Panc1 (cell line): ENCODE measurements around the gene IGSF21. TPM values are rescaled to one million over a fixed set of nuclear protein-coding genes. Genes with fewer than 3 reads are reported as not detected.

ENCODE experiments used
- ATAC-seq: fragments of 200-7000 bp; cut with Tn5 transposase; 2 replicates; pipeline ENCODE4 v1.9.1; 2020; ENCODE audit warnings: mild to moderate bottlenecking, moderate library complexity
- BruUV-seq: library from RNA; stranded (reverse); fragments of 400-500 nt; replicated peaks from 2 replicates; lab custom pipeline; 2021; lab: Mats Ljungman, UMichigan
- CTCF ChIA-PET: fragments of 300-600 bp; sonication (Branson Sonifier 250); formaldehyde crosslinking; loops from one replicate; lab custom pipeline; 2022; ENCODE audit warnings: antibody characterized with exemption; lab: Charles Lee
- POLR2A ChIA-PET: fragments of 300-600 bp; sonication (Branson Sonifier 250); formaldehyde crosslinking; loops from one replicate; lab custom pipeline; 2022; ENCODE audit warnings: antibody characterized with exemption; lab: Charles Lee
- DNase-seq: peaks from one replicate; pipeline ENCODE4 v3.0.0-alpha.2; 2010; ENCODE audit warnings: low read depth, low spot score
- H3K27ac ChIP-seq: 2 replicates; pipeline ENCODE4 v1.5.1; 2011; ENCODE audit warnings: mild to moderate bottlenecking, low read length, inconsistent platforms
- H3K27me3 ChIP-seq: fragments of 200-500 bp; sonication (Bioruptor generic); 2 replicates; pipeline ENCODE4 v1.6.0; 2014; ENCODE audit warnings: low read length, inconsistent platforms; ENCODE audit not compliant: control insufficient read depth, insufficient read depth
- H3K36me3 ChIP-seq: fragments of 200-500 bp; sonication (Bioruptor generic); 2 replicates; pipeline ENCODE4 v1.5.1; 2014; ENCODE audit warnings: inconsistent platforms, mild to moderate bottlenecking, low read length, moderate library complexity; ENCODE audit not compliant: control insufficient read depth, insufficient read depth
- H3K4me1 ChIP-seq: 2 replicates; pipeline ENCODE4 v1.5.1; 2011; ENCODE audit warnings: inconsistent platforms, mild to moderate bottlenecking, low read length, moderate library complexity; ENCODE audit not compliant: control insufficient read depth, insufficient read depth
- H3K4me3 ChIP-seq, 2 experiments: 2 replicates each; pipeline ENCODE4 v1.5.1; 2011 to 2012; ENCODE audit warnings: low read depth in 2 of 2, low read length in 2 of 2, mild to moderate bottlenecking in 2 of 2, inconsistent platforms in 1 of 2, moderate library complexity in 1 of 2
- H3K9me3 ChIP-seq: fragments of 200-500 bp; sonication (Bioruptor generic); 2 replicates; pipeline ENCODE4 v1.5.1; 2014; ENCODE audit warnings: low read depth, mild to moderate bottlenecking, inconsistent platforms, low read length, moderate library complexity; ENCODE audit not compliant: control insufficient read depth, insufficient read depth
- POLR2AphosphoS5 ChIP-seq: IDR thresholded peaks from 2 replicates; pipeline ENCODE4 v1.6.1; 2012; ENCODE audit warnings: mild to moderate bottlenecking, low read depth, low read length, moderate library complexity
- SIN3A ChIP-seq: IDR thresholded peaks from 2 replicates; pipeline ENCODE4 v1.6.1; 2012; ENCODE audit warnings: low read depth, mild to moderate bottlenecking, low read length, moderate library complexity, borderline replicate concordance; ENCODE audit not compliant: insufficient read depth
- TCF7L2 ChIP-seq: IDR thresholded peaks from 2 replicates; pipeline ENCODE4 v1.6.1; 2011; ENCODE audit warnings: mild to moderate bottlenecking, low read depth, low read length, inconsistent platforms
- in situ Hi-C: cut with HindIII; loops from 2 replicates; pipeline ENCODE4 v1.10.0; 2016; ENCODE audit warnings: low sequenced_read_pairs, low pct_unique_long_range_greater_than_20kb
- intact Hi-C: fragments of 100-400 bp; cut with micrococcal nuclease; formaldehyde crosslinking; loops from one replicate; pipeline ENCODE4 v1.10.0; 2022; ENCODE audit not compliant: unreplicated experiment
- total RNA-seq: library from RNA; stranded (reverse); gene quantifications from one replicate; pipeline ENCODE4 v1.2.1, GENCODE V29; 2021; ENCODE audit not compliant: unreplicated experiment
- TF ChIP-seq, protein P1 (sequence below): fragments of 450-650 bp; IDR thresholded peaks from 2 replicates; pipeline ENCODE4 v1.5.1; 2017; ENCODE audit warnings: mild to moderate bottlenecking
- TF ChIP-seq, protein P2 (sequence below), 2 experiments: IDR thresholded peaks; 2 replicates each; pipeline ENCODE4 v1.6.1; 2011 to 2012; ENCODE audit warnings: low read depth in 2 of 2, control low read depth in 1 of 2, low read length in 1 of 2, mild to moderate bottlenecking in 1 of 2, moderate library complexity in 1 of 2; ENCODE audit not compliant: insufficient read depth in 1 of 2

Gene IGSF21
- total RNA-seq, 1 experiment from 2014 or later: not detected

DNA sequence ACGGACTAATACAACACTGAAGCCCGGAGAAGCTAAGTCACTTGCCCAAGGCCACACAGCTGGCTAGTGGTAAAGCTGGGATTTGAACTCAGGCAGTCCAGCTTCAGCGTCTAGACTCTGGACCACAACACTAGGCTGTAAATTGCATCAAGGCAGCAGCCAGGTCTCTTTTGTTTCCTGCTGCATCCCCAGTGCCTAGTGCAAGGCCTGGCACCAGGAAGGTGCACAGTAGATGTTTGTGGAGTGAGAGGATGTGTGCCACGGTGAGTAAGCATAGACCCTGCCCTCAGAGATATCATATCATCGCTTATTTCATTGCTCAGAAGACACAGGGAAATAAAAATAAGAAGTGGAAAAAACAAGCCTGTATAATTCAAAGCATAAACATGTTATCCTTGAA is 40.9 kb downstream of the IGSF21 start:
- ChIA-PET CTCF (no interaction called here), POLR2A (no interaction called here)
- H3K27me3 ChIP-seq: peaks cover 12% of the 10 kb centered on the region
- ATAC-seq (no peak), DNase-seq (no peak)
- in situ Hi-C loops (no loop called here), intact Hi-C loops (no loop called here)
- TF ChIP-seq POLR2AphosphoS5 (no peak), TCF7L2 (no peak), SIN3A (no peak)
- TF ChIP-seq, protein P1, sequence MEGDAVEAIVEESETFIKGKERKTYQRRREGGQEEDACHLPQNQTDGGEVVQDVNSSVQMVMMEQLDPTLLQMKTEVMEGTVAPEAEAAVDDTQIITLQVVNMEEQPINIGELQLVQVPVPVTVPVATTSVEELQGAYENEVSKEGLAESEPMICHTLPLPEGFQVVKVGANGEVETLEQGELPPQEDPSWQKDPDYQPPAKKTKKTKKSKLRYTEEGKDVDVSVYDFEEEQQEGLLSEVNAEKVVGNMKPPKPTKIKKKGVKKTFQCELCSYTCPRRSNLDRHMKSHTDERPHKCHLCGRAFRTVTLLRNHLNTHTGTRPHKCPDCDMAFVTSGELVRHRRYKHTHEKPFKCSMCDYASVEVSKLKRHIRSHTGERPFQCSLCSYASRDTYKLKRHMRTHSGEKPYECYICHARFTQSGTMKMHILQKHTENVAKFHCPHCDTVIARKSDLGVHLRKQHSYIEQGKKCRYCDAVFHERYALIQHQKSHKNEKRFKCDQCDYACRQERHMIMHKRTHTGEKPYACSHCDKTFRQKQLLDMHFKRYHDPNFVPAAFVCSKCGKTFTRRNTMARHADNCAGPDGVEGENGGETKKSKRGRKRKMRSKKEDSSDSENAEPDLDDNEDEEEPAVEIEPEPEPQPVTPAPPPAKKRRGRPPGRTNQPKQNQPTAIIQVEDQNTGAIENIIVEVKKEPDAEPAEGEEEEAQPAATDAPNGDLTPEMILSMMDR: no peak
- TF ChIP-seq, protein P2, sequence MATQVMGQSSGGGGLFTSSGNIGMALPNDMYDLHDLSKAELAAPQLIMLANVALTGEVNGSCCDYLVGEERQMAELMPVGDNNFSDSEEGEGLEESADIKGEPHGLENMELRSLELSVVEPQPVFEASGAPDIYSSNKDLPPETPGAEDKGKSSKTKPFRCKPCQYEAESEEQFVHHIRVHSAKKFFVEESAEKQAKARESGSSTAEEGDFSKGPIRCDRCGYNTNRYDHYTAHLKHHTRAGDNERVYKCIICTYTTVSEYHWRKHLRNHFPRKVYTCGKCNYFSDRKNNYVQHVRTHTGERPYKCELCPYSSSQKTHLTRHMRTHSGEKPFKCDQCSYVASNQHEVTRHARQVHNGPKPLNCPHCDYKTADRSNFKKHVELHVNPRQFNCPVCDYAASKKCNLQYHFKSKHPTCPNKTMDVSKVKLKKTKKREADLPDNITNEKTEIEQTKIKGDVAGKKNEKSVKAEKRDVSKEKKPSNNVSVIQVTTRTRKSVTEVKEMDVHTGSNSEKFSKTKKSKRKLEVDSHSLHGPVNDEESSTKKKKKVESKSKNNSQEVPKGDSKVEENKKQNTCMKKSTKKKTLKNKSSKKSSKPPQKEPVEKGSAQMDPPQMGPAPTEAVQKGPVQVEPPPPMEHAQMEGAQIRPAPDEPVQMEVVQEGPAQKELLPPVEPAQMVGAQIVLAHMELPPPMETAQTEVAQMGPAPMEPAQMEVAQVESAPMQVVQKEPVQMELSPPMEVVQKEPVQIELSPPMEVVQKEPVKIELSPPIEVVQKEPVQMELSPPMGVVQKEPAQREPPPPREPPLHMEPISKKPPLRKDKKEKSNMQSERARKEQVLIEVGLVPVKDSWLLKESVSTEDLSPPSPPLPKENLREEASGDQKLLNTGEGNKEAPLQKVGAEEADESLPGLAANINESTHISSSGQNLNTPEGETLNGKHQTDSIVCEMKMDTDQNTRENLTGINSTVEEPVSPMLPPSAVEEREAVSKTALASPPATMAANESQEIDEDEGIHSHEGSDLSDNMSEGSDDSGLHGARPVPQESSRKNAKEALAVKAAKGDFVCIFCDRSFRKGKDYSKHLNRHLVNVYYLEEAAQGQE (IDR thresholded peaks at IDR 0.05; ENCODE audit: insufficient read depth in 1 of 2, low read depth in 2 of 2, low read length in 1 of 2): no peak
- H3K36me3 ChIP-seq: no peaks in the 10 kb centered on the region
- no peaks in the 10 kb centered on the region for H3K4me1 ChIP-seq
- no TSS peak for BruUV-seq
- no peaks in the 10 kb centered on the region for H3K9me3 ChIP-seq
- no peak overlapping the region for H3K4me3 ChIP-seq
- no peak overlapping the region for H3K27ac ChIP-seq

DNA sequence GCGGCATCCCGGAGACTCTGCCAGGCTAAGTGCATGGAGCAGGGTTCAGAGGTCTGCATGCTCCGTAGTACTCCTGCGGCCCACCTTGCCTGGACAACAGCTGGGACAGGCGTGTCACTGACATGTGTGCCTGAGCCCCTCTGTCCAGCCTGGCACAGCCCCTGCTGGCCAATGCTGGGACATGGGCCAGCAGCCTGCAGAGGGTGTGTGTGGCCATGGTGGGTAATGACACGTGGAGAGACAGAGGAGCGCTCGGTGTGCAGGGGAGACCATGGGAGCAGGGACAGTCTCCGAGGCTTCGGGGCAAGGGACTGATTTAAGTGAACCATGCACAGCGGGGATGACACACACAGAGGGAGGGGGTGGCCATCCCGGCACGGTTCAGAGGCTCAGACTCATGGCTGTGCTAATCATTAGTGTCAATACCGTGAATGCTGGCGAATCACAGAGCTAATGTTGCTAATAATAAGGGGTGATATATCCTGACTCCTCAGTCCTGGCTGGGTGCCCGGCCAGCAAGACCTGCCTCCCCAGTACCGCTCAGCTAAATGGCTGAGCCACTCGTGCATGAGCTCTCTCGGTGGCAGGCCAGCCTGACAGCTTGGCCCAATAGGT is 41.5 kb downstream of the IGSF21 start:
- no peaks in the 10 kb centered on the region for H3K9me3 ChIP-seq
- H3K27me3 ChIP-seq: peaks cover 12% of the 10 kb centered on the region
- H3K4me3 ChIP-seq: no peak overlapping the region
- BruUV-seq: no TSS peak
- intact Hi-C loops (no loop called here), in situ Hi-C loops (no loop called here)
- no peak overlapping the region for H3K27ac ChIP-seq
- ChIA-PET POLR2A (interaction anchor here (0.5 kb wide), 1 partner anchor 903 kb away, joined by 3 read pairs; no protein-coding TSS in a partner anchor), CTCF (no interaction called here)
- no peaks in the 10 kb centered on the region for H3K4me1 ChIP-seq
- H3K36me3 ChIP-seq: no peaks in the 10 kb centered on the region
- ATAC-seq: peak; percentile 56; the same call in 1 of the 2 replicates
- no peak for TF ChIP-seq SIN3A
- TF ChIP-seq, protein P1: no peak
- TF ChIP-seq, protein P2 (IDR thresholded peaks at IDR 0.05; ENCODE audit: insufficient read depth in 1 of 2, low read depth in 2 of 2, low read length in 1 of 2): no peak
- no peak for TF ChIP-seq POLR2AphosphoS5
- TF ChIP-seq TCF7L2: no peak
- no peak for DNase-seq
